Stimulated activated CD8-positive, alpha-beta memory T cell treated with anti-CD3 and anti-CD28 coated beads, Interleukin-15, amount 100 ng/mL, for 48 hours (primary cell): ENCODE results near the gene AP2B1.
"Not testable (repeated sequence)": the region's sequence is repeated elsewhere in the genome, so short reads cannot be mapped to it uniquely, and the experiment has no call there.

Source experiments
- DNase-seq, 2 donors: peaks; one replicate each; pipeline ENCODE4 v3.0.0-alpha.2; 2020; ENCODE audit warnings: low read depth in 2 of 2

Gene AP2B1

DNA sequence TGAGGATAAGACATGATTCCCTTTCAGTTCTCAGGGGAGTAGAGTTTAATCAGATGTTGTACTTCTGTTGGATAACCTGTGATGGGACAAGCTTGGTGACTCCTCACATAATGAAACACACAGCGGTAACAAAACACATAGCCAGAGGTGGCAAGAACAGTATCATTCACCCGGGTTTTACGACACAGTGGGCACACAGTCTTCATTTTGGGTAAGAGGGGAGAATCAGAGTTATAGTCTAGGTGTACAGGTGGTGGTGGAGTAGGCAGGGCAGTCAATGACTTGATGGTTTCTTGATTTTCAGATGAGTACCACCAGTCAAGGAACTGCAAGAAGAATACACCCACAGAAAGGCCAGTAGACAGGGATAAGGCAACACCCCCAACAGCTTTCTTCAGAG, 11.4 kb upstream of the AP2B1 start:
- DNase-seq, result no peak

DNA sequence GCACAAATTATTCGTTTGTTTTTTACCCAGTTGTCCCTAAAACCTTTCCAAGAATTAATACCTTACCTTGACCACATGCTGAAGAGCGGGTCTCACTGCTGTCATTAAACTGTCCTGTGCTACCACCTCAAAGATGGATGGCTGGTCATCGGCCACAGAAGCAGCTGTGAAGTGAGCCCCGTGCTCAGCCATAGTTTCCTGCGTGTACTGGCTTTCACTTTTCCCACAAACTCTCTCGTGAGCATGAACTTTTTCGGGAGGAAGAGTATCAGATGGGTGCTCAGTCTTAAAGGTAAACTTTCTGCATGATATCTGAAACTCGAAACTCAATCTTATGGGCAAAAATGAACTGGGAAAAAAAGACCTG, 9.3 kb upstream of the AP2B1 start:
- no peak for DNase-seq

DNA sequence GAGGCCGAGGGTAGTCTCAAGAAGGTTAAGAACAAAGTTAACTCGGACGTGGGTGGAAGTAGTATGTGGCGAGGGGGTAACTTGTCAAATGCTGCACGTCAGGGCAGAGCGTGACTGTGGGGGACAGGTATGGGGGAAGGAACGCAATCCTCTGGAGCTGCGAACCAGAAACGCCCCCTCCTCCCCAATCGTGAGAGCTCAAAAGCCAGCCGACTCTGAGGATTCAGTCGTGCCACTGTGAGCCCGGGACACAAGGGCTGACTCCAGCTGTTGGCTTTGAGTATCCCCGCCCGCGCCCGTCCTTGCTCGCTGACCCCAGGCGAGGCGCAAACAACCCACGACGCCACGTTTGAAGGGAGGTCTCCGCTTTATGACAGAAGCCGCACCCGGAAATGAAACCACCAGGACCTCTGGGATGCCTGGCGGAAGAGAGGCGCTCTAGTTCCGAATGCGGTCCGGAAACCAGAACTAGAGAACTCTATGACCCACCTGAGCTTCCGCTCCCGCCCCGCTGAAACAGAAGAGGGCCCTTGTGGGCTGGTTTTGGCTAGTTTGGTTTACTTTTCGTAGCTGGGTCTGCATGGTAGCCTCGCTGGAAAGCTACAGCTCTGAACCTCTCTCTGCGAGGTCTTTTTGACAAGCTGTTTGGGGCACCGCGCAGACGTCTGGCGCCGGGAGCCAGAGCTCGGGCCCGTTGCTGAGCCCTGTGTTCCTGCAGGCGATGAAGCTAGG, 8.8 kb upstream of the AP2B1 start, which contains the start of gene PEX12:
PEX12 (minus strand) TSS at position 375 of the 732 bp plus-strand sequence. CDS start 550 bp downstream, outside the sequence.
- DNase-seq, result peak; percentile 75 to 82

DNA sequence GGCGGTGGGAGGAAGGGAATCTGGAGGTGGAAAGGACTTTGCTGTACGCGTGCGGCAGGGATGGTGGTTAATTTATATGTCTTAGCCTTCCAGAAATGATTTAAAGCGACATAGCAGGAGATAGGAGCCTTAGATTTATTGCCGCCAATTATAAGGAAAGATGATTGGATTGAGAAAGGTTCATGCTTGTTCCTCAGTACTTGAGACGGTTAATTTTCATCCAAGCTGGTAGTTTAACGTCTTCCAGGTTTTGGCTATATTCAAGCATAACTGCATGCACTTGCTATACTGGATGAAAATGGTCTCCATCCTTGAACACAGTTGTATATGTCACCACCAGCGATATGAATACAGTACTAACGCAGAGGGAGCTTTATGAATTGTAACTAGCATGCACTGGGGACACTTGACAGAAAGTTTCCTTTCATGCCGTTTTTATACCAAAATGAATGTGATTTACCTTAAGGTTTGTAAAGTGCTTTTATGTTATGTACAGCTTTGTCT, 8.1 kb upstream of the AP2B1 start:
- no peak for DNase-seq

DNA sequence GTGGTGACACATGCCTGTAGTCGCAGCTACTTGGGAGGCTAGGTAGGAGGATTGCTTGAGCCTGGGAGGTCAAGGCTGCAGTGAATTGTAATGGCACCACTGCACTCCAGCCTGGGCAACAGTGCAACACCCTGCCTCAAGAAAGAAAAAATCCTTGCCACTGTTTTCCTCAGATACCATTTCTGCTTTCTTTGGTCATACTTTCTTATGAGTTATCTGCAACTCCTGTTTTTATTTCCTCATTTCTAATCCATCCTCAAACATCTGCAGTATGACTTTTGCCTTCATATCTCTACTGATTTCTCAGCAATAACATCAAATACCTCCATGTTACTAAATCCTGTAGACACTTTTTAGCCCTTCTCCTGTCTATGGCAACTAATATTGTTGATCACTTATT, 3.1 kb upstream of the AP2B1 start:
- DNase-seq, result no peak

DNA sequence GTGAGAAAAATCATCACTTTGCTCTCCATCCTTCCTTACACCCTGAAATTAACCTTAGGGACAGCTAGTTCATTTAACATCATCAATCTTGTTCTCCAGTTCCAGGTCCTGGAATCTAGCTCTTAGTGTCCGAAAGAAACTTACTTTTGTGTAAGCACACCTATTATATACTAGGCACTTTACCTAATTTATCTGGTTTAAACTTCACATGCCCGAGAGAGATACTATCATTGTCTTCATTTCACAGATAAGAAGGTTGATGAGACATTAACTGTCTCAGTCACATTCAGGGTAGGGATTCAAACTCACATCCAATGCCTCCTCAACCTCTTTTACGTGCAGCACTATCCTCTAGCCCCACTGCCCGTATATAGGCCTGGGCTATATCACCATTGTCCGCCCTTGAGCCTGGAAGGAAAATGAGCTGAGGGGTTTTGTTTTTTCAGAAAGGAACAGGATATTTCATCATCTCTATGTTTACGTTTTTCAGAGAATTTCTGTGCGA, 501 bp upstream of the AP2B1 start:
- DNase-seq, result no peak

DNA sequence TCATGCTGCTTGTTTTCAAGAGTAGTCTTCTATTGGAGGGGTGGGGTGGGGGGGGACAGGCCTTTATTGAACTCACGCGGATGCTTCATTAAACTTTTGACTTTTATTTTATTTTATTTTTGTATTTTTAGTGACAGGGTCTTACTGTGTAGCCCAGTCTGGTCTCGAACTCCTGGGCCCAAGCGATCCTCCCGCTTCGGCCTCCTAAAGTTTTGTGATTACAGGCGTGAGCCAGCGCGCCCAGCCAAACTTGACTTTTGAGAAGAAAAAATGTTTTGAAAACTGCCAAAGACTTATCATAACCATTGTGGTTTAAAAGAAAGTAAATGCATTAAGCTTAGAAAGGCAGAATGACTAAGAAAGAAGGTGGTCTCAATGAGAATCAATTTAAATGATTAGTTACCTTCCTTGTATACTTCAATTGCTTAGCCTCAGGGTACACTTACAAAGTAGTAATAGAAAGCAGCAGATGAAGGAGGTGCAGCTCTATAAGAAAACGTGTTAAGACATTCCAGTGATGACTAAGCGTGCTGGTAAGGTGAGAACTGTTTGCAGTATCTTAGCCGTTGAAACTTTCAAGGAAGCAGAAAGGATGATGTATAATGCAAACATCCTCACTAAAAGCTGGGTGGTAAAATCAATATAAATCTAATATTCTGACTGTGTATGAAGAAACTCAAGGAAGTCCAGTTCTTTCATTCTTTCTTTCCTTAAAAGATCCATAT, 1.2 kb downstream of the AP2B1 start:
- DNase-seq, result no peak

DNA sequence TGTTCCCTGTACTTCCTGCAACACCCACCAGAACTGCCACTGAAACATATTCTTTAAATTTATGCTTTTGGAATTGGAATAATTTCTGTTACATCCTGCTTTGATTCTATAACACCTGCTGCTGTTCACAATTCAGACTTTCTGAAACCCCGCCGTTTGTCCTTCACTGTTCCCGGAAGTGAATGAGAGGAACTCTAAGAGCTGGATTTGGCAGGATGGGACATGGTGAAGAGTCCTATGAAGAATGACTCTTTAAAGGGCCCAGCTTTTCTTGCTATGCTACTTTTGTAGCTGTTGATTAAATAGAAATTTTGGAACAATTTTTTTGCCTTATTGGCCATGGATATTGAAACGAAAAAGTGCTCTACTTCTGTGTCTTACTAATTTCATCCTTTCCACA, 8.9 kb downstream of the AP2B1 start:
- no peak for DNase-seq

DNA sequence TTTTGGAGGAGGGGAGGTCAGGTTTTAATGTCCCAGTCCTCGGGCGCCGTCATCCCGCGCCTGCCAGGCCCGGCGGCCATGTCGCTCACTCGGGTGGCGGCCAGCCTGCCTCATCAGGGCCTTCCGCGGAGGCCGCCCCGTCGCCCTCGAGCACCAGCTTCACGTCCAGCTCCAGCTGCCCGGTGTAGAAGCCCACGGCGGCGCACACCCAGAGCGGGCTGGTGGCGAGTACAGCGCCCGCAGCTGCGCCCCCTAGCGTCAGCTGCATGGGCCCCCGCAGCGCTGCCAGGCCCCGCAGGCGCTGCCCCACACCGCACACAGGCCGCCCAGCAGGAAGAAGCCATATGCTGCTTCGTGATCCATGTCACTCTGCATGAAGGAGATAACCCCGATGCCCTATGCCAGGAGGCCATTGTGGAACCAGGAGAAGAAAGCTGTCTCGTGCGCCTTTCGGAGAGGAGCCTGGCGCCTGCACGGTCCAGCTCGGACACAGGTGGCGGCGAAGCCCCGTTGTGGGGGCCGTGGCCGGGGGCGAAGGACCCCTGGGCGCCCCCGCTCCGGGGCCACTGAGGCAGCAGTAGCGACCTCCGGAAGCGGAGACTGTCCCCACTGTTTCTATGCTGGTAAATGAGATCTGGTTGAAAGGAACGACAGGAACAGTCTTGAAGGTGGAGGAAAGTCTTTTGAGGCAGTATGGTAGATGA, 9.6 kb downstream of the AP2B1 start:
- no peak for DNase-seq

DNA sequence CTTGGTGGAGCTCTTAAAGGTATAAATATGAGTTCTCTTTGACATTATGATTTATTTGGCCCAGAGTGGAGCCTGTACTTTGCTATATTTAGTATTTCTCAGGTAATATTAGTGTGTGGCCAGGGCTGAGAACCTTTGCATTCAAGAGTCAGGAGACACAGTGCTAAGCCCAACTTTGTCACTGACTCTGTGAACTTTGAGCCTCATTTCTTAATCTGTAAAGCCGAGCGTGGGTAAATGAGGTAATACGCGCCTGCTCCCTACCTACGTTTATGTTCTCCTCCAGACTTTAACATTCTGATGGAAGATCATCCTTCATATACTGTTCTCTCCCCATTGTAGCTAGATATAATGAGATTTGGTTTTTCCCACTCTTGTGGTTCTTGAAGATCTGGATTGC, 10.5 kb downstream of the AP2B1 start:
- no peak for DNase-seq

DNA sequence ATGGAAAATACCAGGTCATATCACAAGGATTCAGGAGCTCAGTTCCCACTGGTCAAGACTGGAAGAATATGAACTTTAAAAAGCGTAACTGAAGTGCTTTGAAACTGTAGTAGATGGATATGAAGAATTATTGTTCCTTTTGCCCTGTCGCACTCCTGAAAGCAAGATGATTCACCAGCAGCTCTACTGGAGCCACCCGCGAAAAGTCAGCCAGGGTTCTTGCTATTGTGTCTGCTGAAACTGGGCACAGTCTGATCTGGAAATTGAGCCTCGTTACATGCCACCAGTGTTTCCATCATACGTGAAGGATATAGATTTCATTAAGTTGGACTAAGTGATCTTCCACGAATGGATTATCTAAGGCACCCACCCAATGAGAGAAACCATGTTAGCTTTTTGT, 16.6 kb downstream of the AP2B1 start:
- no peak for DNase-seq

DNA sequence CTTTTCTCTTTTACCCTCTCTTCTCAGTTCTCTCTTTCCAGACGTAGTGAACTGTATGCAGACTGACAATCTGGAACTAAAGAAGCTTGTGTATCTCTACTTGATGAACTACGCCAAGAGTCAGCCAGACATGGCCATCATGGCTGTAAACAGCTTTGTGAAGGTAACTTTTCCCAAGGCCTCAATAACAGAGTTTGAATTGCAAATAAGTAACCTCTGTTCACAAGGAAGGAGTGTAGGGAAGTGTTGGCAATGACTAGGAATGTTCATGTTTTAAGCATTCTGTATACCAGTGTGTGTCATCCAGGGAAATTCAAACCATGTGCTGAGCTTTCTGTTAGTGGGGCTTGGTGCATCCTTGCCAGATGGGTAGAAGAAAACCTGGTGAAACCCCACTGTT, 18.6 kb downstream of the AP2B1 start:
- DNase-seq, result no peak

DNA sequence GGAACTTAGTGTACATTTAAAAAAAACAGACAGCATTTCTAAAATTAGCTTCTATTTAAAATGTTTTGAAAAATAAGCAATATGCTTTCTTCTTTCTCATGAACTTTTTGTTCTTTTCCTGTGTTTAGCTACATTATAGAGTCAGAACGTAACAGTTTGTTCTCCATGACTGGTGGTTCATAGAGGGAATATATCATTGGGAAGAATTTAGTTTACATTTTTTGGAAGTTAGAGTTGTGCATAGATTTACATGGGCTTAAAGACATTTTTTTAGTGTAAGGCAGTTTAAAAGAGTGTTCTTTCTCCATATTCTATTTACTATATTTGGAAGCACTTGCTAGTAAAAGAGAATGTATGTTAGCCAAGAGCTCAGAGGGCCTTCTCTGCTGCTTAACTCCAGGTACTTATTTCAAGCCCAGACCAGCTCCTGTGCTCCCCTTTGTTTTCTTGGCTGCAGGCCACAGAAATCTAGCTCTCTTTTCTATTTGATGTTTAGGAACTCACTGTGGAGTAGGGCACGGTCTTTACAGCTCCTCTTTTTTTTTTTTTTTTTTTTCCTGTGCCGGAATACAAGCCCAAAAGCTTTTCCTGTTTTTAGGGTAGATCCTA, 20.2 kb downstream of the AP2B1 start:
- DNase-seq, result no peak

DNA sequence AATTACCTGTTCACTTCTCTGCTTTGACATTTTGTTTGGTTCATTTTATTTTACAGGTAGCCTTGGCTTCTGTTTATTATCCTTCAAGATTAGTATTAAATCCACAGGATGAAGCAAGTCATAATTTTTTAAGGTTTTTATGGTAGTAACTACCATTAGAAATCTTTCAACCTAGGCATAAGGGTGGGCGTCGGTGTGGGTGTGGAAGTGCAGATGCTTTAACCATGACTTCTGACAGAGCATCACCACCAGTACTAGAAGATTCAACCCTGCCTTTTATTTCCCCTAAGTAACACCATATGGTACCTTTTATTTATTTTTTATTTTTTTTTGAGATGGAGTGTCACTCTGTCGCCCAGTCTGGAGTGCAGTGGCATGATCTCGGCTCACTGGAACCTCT, 22.7 kb downstream of the AP2B1 start:
- DNase-seq, result no peak

DNA sequence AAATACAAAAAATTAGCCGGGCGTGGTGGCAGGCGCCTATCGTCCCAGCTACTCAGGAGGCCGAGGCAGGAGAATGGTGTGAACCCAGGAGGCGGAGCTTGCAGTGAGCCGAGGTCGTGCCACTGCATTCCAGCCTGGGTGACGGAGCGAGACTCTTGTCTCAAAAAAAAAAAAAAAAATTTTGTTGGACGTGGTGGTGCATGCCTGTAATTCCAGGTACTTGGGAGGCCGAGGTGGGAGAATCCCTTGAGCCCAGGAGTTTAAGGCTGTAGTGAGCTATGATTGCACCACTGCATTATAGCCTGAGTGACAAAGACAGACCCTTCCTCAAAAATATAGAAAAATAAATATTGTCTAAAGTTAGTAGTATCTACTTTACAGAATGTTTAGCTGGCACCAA, 23.6 kb downstream of the AP2B1 start:
- not testable (repeated sequence) for DNase-seq

DNA sequence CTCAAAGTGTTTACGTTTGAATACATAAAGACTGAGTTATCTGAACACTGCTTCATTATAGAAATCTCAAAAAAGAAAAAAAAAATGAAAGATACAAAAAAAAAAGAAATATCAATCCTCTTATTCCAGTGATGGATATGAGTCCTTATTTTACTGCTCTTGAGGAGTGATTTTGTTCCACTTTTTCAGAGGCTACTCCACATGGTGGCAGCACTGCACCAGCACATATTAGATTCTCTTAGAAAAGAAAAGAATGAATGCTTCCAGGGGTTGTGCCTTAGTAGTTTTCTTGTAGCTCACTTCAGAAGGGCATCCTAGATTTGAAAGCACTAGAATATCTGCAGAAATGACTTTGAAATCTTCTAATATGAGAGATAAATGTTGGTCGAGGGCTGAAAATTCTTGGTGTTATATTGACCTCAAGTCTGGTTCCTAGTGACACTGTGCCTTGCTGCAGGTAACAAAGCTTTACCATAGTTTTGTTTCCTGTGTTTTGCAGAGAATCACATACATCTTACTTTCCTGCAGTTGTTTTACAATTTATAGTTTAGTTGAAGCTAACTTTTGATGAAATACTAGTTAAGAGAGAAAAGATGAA, 25.9 kb downstream of the AP2B1 start:
- DNase-seq, result no peak

DNA sequence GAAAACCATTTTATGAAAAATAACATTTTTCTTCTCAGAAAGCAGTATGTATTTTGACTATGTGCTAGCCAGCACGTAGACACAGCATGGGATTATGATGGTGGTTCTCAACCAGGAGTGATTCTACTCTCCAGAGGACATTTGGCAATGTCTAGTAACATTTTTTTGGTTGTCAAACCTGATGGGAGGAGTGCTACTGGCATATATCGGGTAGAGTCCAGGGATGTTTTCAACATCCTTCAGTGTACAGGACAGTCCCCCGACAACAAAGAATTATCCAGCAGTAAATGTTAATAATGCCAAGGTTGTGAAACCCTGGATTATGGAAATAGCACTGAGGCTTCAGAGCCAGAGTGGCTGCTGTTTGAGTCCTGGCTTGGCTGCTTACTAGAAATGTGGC, 27.7 kb downstream of the AP2B1 start:
- no peak for DNase-seq

DNA sequence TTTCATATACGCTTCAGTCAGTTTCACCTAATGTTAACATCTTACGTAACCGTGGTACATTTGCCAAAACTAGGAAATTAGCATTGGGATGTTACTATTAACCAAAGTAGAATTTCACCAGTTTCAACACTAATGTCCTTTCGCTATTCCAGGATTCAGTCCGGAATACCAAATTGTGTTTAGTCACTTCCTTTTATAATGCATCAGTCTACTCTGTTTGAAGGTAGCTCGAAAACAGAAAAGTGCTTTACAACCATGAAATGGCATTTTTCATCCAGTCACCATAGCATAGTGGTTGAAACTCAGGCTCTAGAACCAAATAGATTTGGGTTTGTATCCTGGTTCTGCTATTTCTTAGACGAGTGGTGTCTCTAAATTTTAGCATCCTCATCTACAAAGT, 29.4 kb downstream of the AP2B1 start:
- no peak for DNase-seq

DNA sequence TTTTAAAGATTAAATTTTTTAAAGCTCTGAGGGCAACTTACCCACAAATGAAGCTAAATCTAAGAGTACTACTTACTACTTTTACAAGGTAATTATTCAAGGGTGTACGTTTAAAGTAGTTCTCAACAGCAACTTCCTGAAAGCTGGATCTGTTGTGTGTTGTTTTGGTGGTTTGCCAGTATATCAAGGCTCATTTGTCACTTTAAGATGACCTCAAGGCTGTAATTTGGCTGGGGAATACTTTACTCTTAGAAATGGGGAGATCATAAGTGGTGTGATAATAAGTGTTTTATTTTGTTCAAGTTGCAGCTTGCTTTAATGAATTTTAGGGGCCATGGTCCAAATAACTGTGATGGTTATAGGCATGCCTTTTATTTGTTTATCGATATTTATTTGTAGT, 30.4 kb downstream of the AP2B1 start:
- no peak for DNase-seq

DNA sequence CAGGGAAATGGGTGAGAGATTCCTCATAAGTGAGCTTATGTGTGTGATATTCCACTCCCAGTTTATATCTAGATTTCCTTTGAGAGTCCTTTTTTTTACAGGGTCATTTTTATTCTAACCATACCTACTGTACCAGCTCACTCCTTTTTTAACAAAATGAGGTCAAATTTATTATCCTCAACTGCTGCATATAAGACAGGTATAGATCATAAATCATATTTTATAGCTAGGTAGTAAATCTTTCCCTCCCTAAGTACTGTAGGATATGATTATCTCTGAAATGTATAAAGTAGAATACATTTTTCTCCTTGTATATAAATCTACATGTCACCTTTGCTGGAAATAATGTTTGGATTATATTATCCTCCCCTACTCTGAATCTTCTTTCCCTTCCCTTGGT, 31.5 kb downstream of the AP2B1 start:
- DNase-seq, result no peak

DNA sequence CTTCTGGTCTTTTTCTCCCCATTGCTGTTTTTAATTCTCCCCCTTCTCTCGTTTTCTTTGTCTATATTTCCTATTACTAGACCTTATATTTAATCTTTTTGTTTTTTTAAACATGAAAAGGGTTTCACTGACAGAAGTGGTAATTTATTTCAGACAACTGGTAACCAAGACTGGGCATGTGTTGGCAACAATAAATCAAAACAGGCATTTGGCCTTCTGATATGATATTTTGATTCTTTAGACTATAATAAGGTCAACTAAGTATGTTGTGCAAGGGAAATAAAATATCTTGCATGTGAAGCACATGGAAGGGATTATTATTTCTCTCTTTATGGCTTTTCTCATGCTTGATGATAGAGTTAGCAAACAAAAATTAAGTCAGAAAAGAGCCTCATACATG, 34.6 kb downstream of the AP2B1 start:
- no peak for DNase-seq

DNA sequence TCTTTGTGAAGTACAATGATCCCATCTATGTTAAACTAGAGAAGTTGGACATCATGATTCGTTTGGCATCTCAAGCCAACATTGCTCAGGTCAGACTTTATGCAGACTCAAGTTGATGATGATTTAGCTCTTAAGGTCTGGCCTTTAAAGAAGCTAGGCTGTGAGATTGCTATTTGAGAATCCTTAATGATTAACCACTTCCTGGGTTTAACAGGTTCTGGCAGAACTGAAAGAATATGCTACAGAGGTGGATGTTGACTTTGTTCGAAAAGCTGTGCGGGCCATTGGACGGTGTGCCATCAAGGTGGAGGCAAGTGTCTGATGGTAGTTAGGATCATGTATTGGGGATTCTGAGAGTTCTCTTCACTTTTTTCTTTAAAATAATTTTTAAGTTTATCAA, 40.3 kb downstream of the AP2B1 start:
- DNase-seq, result no peak
